Measurements from ENCODE around the gene TPP1. TPM values are rescaled to one million over a fixed set of nuclear protein-coding genes. Genes with fewer than 3 reads are reported as not detected.

TPP1 gene
- total RNA-seq, 1 donor from 2014 or later, result 72.4 TPM

GRCh38 chr11:6632116-6633073, 13.2 kb upstream of the TPP1 start:
- no peak for TF ChIP-seq CTCF (IDR thresholded peaks at IDR 0.05; ENCODE audit: insufficient read depth, low read length, poor library complexity, severe bottlenecking)
- Histone ChIP-seq H3K36me3 (ENCODE audit: control insufficient read depth, insufficient read depth, low read length) (no peaks in the 10 kb centered on the region), H3K27me3 (ENCODE audit: control insufficient read depth, insufficient read depth, low read length) (peaks cover 25% of the 10 kb centered on the region), H3K4me3 (ENCODE audit: low read depth, low read length) (no peak overlapping the region)
- DNase-seq (ENCODE audit: low read depth), result no peak

GRCh38 chr11:6631361-6631890, 12.2 kb upstream of the TPP1 start:
- Histone ChIP-seq H3K36me3 (ENCODE audit: control insufficient read depth, insufficient read depth, low read length) (no peaks in the 10 kb centered on the region), H3K4me3 (ENCODE audit: low read depth, low read length) (no peak overlapping the region), H3K27me3 (ENCODE audit: control insufficient read depth, insufficient read depth, low read length) (peaks cover 27% of the 10 kb centered on the region)
- TF ChIP-seq CTCF (IDR thresholded peaks at IDR 0.05; ENCODE audit: insufficient read depth, low read length, poor library complexity, severe bottlenecking), result no peak
- DNase-seq (ENCODE audit: low read depth), result no peak

GRCh38 chr11:6630632-6631291, 11.5 kb upstream of the TPP1 start:
- Histone ChIP-seq H3K36me3 (ENCODE audit: control insufficient read depth, insufficient read depth, low read length) (no peaks in the 10 kb centered on the region), H3K4me3 (ENCODE audit: low read depth, low read length) (peak overlapping the region; percentile 14), H3K27me3 (ENCODE audit: control insufficient read depth, insufficient read depth, low read length) (peaks cover 27% of the 10 kb centered on the region)
- no peak for TF ChIP-seq CTCF (IDR thresholded peaks at IDR 0.05; ENCODE audit: insufficient read depth, low read length, poor library complexity, severe bottlenecking)
- no peak for DNase-seq (ENCODE audit: low read depth)

- Histone ChIP-seq H3K27me3 (ENCODE audit: control insufficient read depth, insufficient read depth, low read length) (peaks cover 27% of the 10 kb centered on the region), H3K4me3 (ENCODE audit: low read depth, low read length) (peak overlapping the region; percentile 14), H3K36me3 (ENCODE audit: control insufficient read depth, insufficient read depth, low read length) (no peaks in the 10 kb centered on the region)
- no peak for DNase-seq (ENCODE audit: low read depth)
- TF ChIP-seq CTCF (IDR thresholded peaks at IDR 0.05; ENCODE audit: insufficient read depth, low read length, poor library complexity, severe bottlenecking), result no peak
Observed at GRCh38 chr11:6629892-6630631, 10.8 kb upstream of the TPP1 start.

GRCh38 chr11:6629573-6629891, 10.3 kb upstream of the TPP1 start:
- TF ChIP-seq CTCF (IDR thresholded peaks at IDR 0.05; ENCODE audit: insufficient read depth, low read length, poor library complexity, severe bottlenecking), result no peak
- Histone ChIP-seq H3K27me3 (ENCODE audit: control insufficient read depth, insufficient read depth, low read length) (peaks cover 27% of the 10 kb centered on the region), H3K36me3 (ENCODE audit: control insufficient read depth, insufficient read depth, low read length) (no peaks in the 10 kb centered on the region), H3K4me3 (ENCODE audit: low read depth, low read length) (no peak overlapping the region)
- no peak for DNase-seq (ENCODE audit: low read depth)
